Nephron (organoid): Measurements from ENCODE around the gene TBL2.
A peak's percentile ranks its signal among the peaks of the same experiment; 100 is the strongest.
"Not testable (repeated sequence)": the region's sequence is repeated elsewhere in the genome, so short reads cannot be mapped to it uniquely, and the experiment has no call there.

Experiments
- H3K27ac Mint-ChIP-seq, 3 experiments: 2 replicates each; pipeline ENCODE4 v1.8.0; 2020; ENCODE audit warnings: mixed read lengths in 3 of 3, mild to moderate bottlenecking in 2 of 3, moderate library complexity in 1 of 3
- H3K27me3 Mint-ChIP-seq: 2 replicates; pipeline ENCODE4 v1.8.0; 2021; ENCODE audit warnings: low read depth, mild to moderate bottlenecking, moderate library complexity, mixed read lengths
- H3K36me3 Mint-ChIP-seq: 2 replicates; pipeline ENCODE4 v1.8.0; 2020; ENCODE audit warnings: low read depth, mixed read lengths
- H3K4me1 Mint-ChIP-seq: 2 replicates; pipeline ENCODE4 v1.8.0; 2020; ENCODE audit warnings: mixed read lengths
- H3K4me3 Mint-ChIP-seq, 3 experiments: 2 replicates each; pipeline ENCODE4 v1.8.0; 2020; ENCODE audit warnings: mild to moderate bottlenecking in 3 of 3, mixed read lengths in 3 of 3, moderate library complexity in 2 of 3
- H3K9me3 Mint-ChIP-seq: 2 replicates; pipeline ENCODE4 v1.8.0; 2020; ENCODE audit warnings: mixed read lengths
- TF ChIP-seq, protein P1 (sequence below), 3 experiments: fragments of 200-600 bp; sonication (generic); IDR thresholded peaks; one replicate each; pipeline ENCODE4 v1.5.0; 2021; ENCODE audit warnings: antibody characterized with exemption in 3 of 3; ENCODE audit not compliant: unreplicated experiment in 3 of 3

Gene TBL2

GRCh38 chr7:73585196-73585595 lies 6.8 kb upstream of the TBL2 start:
- Mint-ChIP-seq H3K4me3 (no peak overlapping the region), H3K9me3 (no peaks in the 10 kb centered on the region), H3K27ac (no peak overlapping the region), H3K4me1 (peaks cover 5% of the 10 kb centered on the region), H3K36me3 (no peaks in the 10 kb centered on the region), H3K27me3 (peaks cover 7% of the 10 kb centered on the region)
- TF ChIP-seq, protein P1, sequence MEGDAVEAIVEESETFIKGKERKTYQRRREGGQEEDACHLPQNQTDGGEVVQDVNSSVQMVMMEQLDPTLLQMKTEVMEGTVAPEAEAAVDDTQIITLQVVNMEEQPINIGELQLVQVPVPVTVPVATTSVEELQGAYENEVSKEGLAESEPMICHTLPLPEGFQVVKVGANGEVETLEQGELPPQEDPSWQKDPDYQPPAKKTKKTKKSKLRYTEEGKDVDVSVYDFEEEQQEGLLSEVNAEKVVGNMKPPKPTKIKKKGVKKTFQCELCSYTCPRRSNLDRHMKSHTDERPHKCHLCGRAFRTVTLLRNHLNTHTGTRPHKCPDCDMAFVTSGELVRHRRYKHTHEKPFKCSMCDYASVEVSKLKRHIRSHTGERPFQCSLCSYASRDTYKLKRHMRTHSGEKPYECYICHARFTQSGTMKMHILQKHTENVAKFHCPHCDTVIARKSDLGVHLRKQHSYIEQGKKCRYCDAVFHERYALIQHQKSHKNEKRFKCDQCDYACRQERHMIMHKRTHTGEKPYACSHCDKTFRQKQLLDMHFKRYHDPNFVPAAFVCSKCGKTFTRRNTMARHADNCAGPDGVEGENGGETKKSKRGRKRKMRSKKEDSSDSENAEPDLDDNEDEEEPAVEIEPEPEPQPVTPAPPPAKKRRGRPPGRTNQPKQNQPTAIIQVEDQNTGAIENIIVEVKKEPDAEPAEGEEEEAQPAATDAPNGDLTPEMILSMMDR (IDR thresholded peaks at IDR 0.05; ENCODE audit: unreplicated experiment in 3 of 3): no peak

- H3K4me3 Mint-ChIP-seq: no peak overlapping the region
- no peaks in the 10 kb centered on the region for H3K9me3 Mint-ChIP-seq
- no peaks in the 10 kb centered on the region for H3K36me3 Mint-ChIP-seq
- TF ChIP-seq, protein P1 (IDR thresholded peaks at IDR 0.05; ENCODE audit: unreplicated experiment in 3 of 3): no peak
- peaks cover 14% of the 10 kb centered on the region for H3K4me1 Mint-ChIP-seq
- H3K27me3 Mint-ChIP-seq: peaks cover 13% of the 10 kb centered on the region
- no peak overlapping the region for H3K27ac Mint-ChIP-seq
Observed at GRCh38 chr7:73582664-73583202, 4.4 kb upstream of the TBL2 start.

DNA sequence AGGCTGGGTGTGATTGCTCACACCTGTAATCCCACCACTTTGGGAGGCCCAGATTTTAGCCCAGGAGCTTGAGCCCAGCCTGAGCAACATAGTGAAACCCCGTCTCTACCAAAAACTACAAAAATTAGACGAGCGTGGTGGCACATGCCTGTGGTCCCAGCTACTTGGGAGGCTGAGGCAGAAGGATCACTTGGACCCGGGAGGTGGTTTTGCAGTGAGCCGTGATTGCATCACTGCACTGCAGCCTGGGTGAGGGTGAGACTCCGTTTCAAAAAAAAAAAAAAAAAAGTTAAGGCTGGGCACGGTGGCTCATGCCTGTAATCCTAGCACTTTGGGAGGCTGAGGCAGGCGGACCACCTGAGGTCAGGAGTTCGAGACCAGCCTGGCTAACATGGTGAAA lies 2.6 kb upstream of the TBL2 start:
- Mint-ChIP-seq H3K27me3 (peaks cover 10% of the 10 kb centered on the region), H3K4me1 (peaks cover 19% of the 10 kb centered on the region)
- H3K36me3 Mint-ChIP-seq, H3K4me3 Mint-ChIP-seq, H3K9me3 Mint-ChIP-seq, H3K27ac Mint-ChIP-seq: not testable (repeated sequence)

GRCh38 chr7:73577627-73578341 lies 595 bp downstream of the TBL2 start:
- H3K9me3 Mint-ChIP-seq: no peaks in the 10 kb centered on the region
- peak overlapping the region; percentile 96 to 98 (median 97) for H3K27ac Mint-ChIP-seq
- H3K4me1 Mint-ChIP-seq: peaks cover 19% of the 10 kb centered on the region
- peak overlapping the region; percentile 84 to 92 (median 90) for H3K4me3 Mint-ChIP-seq
- peaks cover 6% of the 10 kb centered on the region for H3K27me3 Mint-ChIP-seq
- H3K36me3 Mint-ChIP-seq: peaks cover 24% of the 10 kb centered on the region
- TF ChIP-seq, protein P1 (IDR thresholded peaks at IDR 0.05; ENCODE audit: unreplicated experiment in 3 of 3): no peak

GRCh38 chr7:73573791-73574190 lies 4.6 kb downstream of the TBL2 start:
- Mint-ChIP-seq H3K36me3 (peaks cover 60% of the 10 kb centered on the region), H3K9me3 (no peaks in the 10 kb centered on the region), H3K27me3 (peaks cover under 1% of the 10 kb centered on the region), H3K4me1 (peaks cover 15% of the 10 kb centered on the region), H3K27ac (no peak overlapping the region), H3K4me3 (peak overlapping the region in 1 of 3 experiments; percentile 12)
- TF ChIP-seq, protein P1 (IDR thresholded peaks at IDR 0.05; ENCODE audit: unreplicated experiment in 3 of 3): no peak

DNA sequence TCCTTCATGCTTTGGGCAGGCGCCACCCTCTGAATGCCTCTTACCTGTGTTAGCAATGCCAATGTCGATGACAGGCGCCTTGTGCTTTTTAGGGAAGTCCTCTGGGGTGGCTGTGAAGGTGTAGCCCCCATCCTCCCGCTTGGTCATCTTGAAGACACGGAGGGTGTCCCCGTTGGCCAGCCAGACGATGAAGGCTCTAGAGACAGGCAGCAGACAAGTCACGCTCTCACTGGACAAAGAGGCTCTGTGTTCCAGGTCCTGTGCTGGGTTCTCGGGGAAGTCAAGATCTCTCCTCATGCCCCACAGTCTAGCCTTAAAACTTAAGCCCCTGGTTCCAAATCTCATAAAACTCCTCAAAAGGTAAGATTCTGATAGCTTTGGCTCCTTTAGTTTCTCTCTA lies 5.1 kb downstream of the TBL2 start:
- no peaks in the 10 kb centered on the region for H3K27me3 Mint-ChIP-seq
- no peak overlapping the region for H3K27ac Mint-ChIP-seq
- H3K9me3 Mint-ChIP-seq: no peaks in the 10 kb centered on the region
- H3K4me1 Mint-ChIP-seq: peaks cover 11% of the 10 kb centered on the region
- H3K4me3 Mint-ChIP-seq: no peak overlapping the region
- peaks cover 61% of the 10 kb centered on the region for H3K36me3 Mint-ChIP-seq
- TF ChIP-seq, protein P1 (IDR thresholded peaks at IDR 0.05; ENCODE audit: unreplicated experiment in 3 of 3): no peak
